Measurements from ENCODE around the gene MRPL2.

GRCh38 chr6:43077981-43078511, 18.8 kb upstream of the MRPL2 start:
- TF ChIP-seq, protein P1, sequence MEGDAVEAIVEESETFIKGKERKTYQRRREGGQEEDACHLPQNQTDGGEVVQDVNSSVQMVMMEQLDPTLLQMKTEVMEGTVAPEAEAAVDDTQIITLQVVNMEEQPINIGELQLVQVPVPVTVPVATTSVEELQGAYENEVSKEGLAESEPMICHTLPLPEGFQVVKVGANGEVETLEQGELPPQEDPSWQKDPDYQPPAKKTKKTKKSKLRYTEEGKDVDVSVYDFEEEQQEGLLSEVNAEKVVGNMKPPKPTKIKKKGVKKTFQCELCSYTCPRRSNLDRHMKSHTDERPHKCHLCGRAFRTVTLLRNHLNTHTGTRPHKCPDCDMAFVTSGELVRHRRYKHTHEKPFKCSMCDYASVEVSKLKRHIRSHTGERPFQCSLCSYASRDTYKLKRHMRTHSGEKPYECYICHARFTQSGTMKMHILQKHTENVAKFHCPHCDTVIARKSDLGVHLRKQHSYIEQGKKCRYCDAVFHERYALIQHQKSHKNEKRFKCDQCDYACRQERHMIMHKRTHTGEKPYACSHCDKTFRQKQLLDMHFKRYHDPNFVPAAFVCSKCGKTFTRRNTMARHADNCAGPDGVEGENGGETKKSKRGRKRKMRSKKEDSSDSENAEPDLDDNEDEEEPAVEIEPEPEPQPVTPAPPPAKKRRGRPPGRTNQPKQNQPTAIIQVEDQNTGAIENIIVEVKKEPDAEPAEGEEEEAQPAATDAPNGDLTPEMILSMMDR (conservative IDR thresholded peaks at IDR 0.05), result no peak
- TF ChIP-seq ZFX (IDR thresholded peaks at IDR 0.05), result no peak
